K562 (cell line): ENCODE measurements around the gene TTC6. TPM values are rescaled to one million over a fixed set of nuclear protein-coding genes. Genes with fewer than 3 reads are reported as not detected.

ENCODE experiments used
- ATAC-seq: fragments of 200-7000 bp; cut with Tn5 transposase; 3 replicates; pipeline ENCODE4 v1.9.1; 2020; ENCODE audit warnings: moderate library complexity
- BruUV-seq: library from RNA; stranded (reverse); fragments of 400-500 nt; replicated peaks from 2 replicates; lab custom pipeline; 2021; lab: Mats Ljungman, UMichigan
- CTCF ChIA-PET: fragments of 300-600 bp; formaldehyde crosslinking; extraction: SDS; loops from one replicate; lab custom pipeline; 2021; ENCODE audit warnings: low intra/inter-chr PET ratio; lab: Yijun Ruan, JAX
- POLR2A ChIA-PET: fragments of 300-600, 350-650 bp; sonication (Branson Sonifier 250); formaldehyde crosslinking; extraction: SDS; loops from one replicate; lab custom pipeline; 2021; ENCODE audit warnings: antibody characterized with exemption, inconsistent platforms; lab: Yijun Ruan, JAX
- DNase-seq, 4 experiments: peaks; one replicate each; pipeline versions ENCODE4 v3.0.0 to v3.0.0-alpha.2; 2011 to 2018; ENCODE audit warnings: low spot score in 3 of 4, mixed read lengths in 3 of 4; ENCODE audit errors: extremely low read depth in 1 of 4
- FAIRE-seq: peaks from 2 replicates; lab custom pipeline; 2011; peaks lifted over from hg19 to GRCh38; lab: Jason Lieb, UNC
- H2AFZ ChIP-seq: 2 replicates; pipeline ENCODE4 v1.6.0; 2011; ENCODE audit warnings: low read depth, low read length, control low read depth, inconsistent platforms
- H3K27ac ChIP-seq: fragments of 200-600 bp; 3 replicates; pipeline ENCODE4 v1.8.0; 2011; ENCODE audit warnings: low read depth, mild to moderate bottlenecking, control low read depth, inconsistent platforms, low read length, moderate library complexity, mixed read lengths; ENCODE audit errors: extremely low read depth
- H3K27me3 ChIP-seq, 2 experiments: fragments of 300-600 bp in 1 of 2; 2 replicates in 1 of 2; 3 replicates in 1 of 2; pipeline versions ENCODE4 v1.6.0 to v1.8.0; 2011; ENCODE audit warnings: inconsistent platforms in 2 of 2, low read length in 2 of 2, mild to moderate bottlenecking in 1 of 2, mixed read lengths in 1 of 2, moderate library complexity in 1 of 2; ENCODE audit not compliant: control insufficient read depth in 2 of 2, insufficient read depth in 2 of 2
- H3K36me3 ChIP-seq: fragments of 300-600 bp; 3 replicates; pipeline ENCODE4 v1.8.0; 2011; ENCODE audit warnings: mild to moderate bottlenecking, low read length, inconsistent platforms; ENCODE audit not compliant: control insufficient read depth, insufficient read depth
- H3K4me1 ChIP-seq, 2 experiments: fragments of 200-600 bp in 1 of 2; replicated peaks in 1 of 2; 2 replicates in 1 of 2; 3 replicates in 1 of 2; pipeline versions ENCODE4 v1.5.1 to v1.8.0; 2011; ENCODE audit warnings: inconsistent platforms in 2 of 2, low read length in 2 of 2, mild to moderate bottlenecking in 1 of 2, mixed read lengths in 1 of 2, moderate library complexity in 1 of 2; ENCODE audit not compliant: control insufficient read depth in 2 of 2, insufficient read depth in 2 of 2
- H3K4me2 ChIP-seq: 2 replicates; pipeline ENCODE4 v1.6.1; 2011; ENCODE audit warnings: low read length, control low read depth, inconsistent platforms, mixed read lengths; ENCODE audit not compliant: insufficient read depth
- H3K4me3 ChIP-seq: fragments of 200-600 bp; sonication (generic), shearing (Covaris generic); 2 replicates; pipeline ENCODE4 v1.5.1; 2016; ENCODE audit warnings: control low read depth, inconsistent platforms
- H3K79me2 ChIP-seq: fragments of 200-600 bp; 3 replicates; pipeline ENCODE4 v1.8.0; 2011; ENCODE audit warnings: low read length, inconsistent platforms; ENCODE audit not compliant: control insufficient read depth, insufficient read depth
- H3K9ac ChIP-seq, 2 experiments: 2 replicates each; pipeline versions ENCODE4 v1.6.0 to v1.6.1; 2011; ENCODE audit warnings: low read depth in 2 of 2, low read length in 2 of 2, control low read depth in 1 of 2, inconsistent platforms in 1 of 2, mild to moderate bottlenecking in 1 of 2, mixed read lengths in 1 of 2; ENCODE audit not compliant: insufficient read depth in 1 of 2
- H3K9me1 ChIP-seq: one replicate; pipeline ENCODE4 v1.6.0; 2011; ENCODE audit warnings: inconsistent platforms, mild to moderate bottlenecking, low read length, moderate library complexity; ENCODE audit not compliant: control insufficient read depth, insufficient read depth
- H3K9me3 ChIP-seq: replicated peaks from 2 replicates; pipeline ENCODE4 v1.5.1; 2011; ENCODE audit warnings: low read depth, low read length, inconsistent platforms; ENCODE audit not compliant: control insufficient read depth, insufficient read depth
- H4K20me1 ChIP-seq: replicated peaks from 2 replicates; pipeline ENCODE4 v1.6.1; 2011; ENCODE audit warnings: low read length, inconsistent platforms, mixed read lengths; ENCODE audit not compliant: control insufficient read depth, insufficient read depth
- ASH1L ChIP-seq: fragments of 450-650 bp; IDR thresholded peaks from 2 replicates; pipeline ENCODE4 v1.6.1; 2018; ENCODE audit warnings: borderline replicate concordance, mild to moderate bottlenecking, low read depth; ENCODE audit not compliant: partially characterized antibody
- DIDO1 ChIP-seq: fragments of 450-650 bp; IDR thresholded peaks from 2 replicates; pipeline ENCODE4 v1.6.1; 2016; ENCODE audit warnings: low read depth, missing biosample characterization, missing genetic modification characterization
- FUS ChIP-seq: fragments of 200-400 bp; formaldehyde crosslinking; optimal IDR thresholded peaks from 2 replicates; pipeline ENCODE3; 2017; ENCODE audit warnings: low read depth, low read length
- HDAC1 ChIP-seq, 2 experiments: fragments of 450-650 bp; IDR thresholded peaks; 2 replicates each; pipeline ENCODE4 v1.6.1; 2016 to 2017; ENCODE audit warnings: inconsistent platforms in 1 of 2, mild to moderate bottlenecking in 1 of 2, moderate library complexity in 1 of 2
- JUN ChIP-seq, 2 experiments: sonication (generic) in 1 of 2; formaldehyde crosslinking in 1 of 2; IDR thresholded peaks; 2 replicates each; pipeline versions ENCODE4 v1.6.1 to v1.8.0; 2012 to 2022; ENCODE audit warnings: borderline replicate concordance in 2 of 2, mild to moderate bottlenecking in 2 of 2, improper control_type of control experiment in 1 of 2, low read depth in 1 of 2, low read length in 1 of 2, missing genetic modification reagents in 1 of 2
- POLR2A ChIP-seq: fragments of 450-650 bp; conservative IDR thresholded peaks from 2 replicates; pipeline ENCODE4 v1.6.1; 2016
- PRDM10 ChIP-seq: fragments of 450-650 bp; IDR thresholded peaks from 2 replicates; pipeline ENCODE4 v1.6.1; 2018; ENCODE audit not compliant: partially characterized antibody
- RFX1 ChIP-seq: fragments of 450-650 bp; IDR thresholded peaks from 2 replicates; pipeline ENCODE4 v1.6.1; 2016; ENCODE audit warnings: mild to moderate bottlenecking, moderate library complexity
- TAF1 ChIP-seq: IDR thresholded peaks from 2 replicates; pipeline ENCODE4 v1.6.1; 2011; ENCODE audit warnings: mild to moderate bottlenecking, low read length, moderate library complexity; ENCODE audit not compliant: insufficient read depth, control insufficient read depth, severe bottlenecking; ENCODE audit errors: extremely low read depth
- TBL1XR1 ChIP-seq, 2 experiments: IDR thresholded peaks; 2 replicates each; pipeline ENCODE4 v1.6.1; 2012; ENCODE audit warnings: improper control_type of control experiment in 2 of 2, low read length in 2 of 2, mild to moderate bottlenecking in 1 of 2
- ZBTB17 ChIP-seq: fragments of 450-650 bp; formaldehyde crosslinking; IDR thresholded peaks from 2 replicates; pipeline ENCODE4 v1.4.0; 2020; ENCODE audit warnings: mild to moderate bottlenecking
- ZNF134 ChIP-seq: fragments of 250-450 bp; sonication (Bioruptor Pico); conservative IDR thresholded peaks from 2 replicates; pipeline ENCODE4 v1.4.0; 2020
- ZNF175 ChIP-seq: fragments of 200-800 bp; sonication (Bioruptor generic); IDR thresholded peaks from 2 replicates; pipeline ENCODE4 v1.6.1; 2016; ENCODE audit warnings: low read depth, mild to moderate bottlenecking, missing genetic modification characterization, missing compliant biosample characterization
- ZNF24 ChIP-seq: fragments of 450-650 bp; IDR thresholded peaks from 2 replicates; pipeline ENCODE4 v1.6.1; 2016
- ZNF395 ChIP-seq: fragments of 200-800 bp; sonication (Bioruptor generic); IDR thresholded peaks from 2 replicates; pipeline ENCODE4 v1.6.1; 2017; ENCODE audit warnings: missing genetic modification characterization, missing compliant biosample characterization
- WGBS: fragments of 100-300 bp; shearing (Covaris generic); methylation state at CpG from one replicate; pipeline ENCODE4 v1.1.6; 2016; ENCODE audit warnings: low coverage, mixed read lengths; ENCODE audit not compliant: insufficient coverage; ENCODE audit errors: missing lambda C conversion rate; 5-methylcytosine and 5-hydroxymethylcytosine counted together
- in situ Hi-C: fragments of 300-500 bp; cut with MboI; formaldehyde crosslinking; loops from 4 replicates; pipeline ENCODE4 v1.15.0; 2018; ENCODE audit warnings: inconsistent platforms, mixed read lengths
- intact Hi-C: fragments of 100-400 bp; cut with micrococcal nuclease; formaldehyde crosslinking; loops from 2 replicates; pipeline ENCODE4 v1.14.2; 2022
- polyA plus RNA-seq, 8 experiments: library from polyadenylated mRNA; depleted of rRNA in 4 of 8; stranded (reverse) in 5 of 8; unstranded in 3 of 8; fragments of >200 nt; fragmentation: Nextera tagmentation in 2 of 8; fragmentation: Illumina TruSeq in 1 of 8; extraction: Ambion mirVana in 2 of 8; extraction: Trizol in 1 of 8; gene quantifications; 2 replicates each; pipeline versions ENCODE4 v1.2.1 to v1.2.3, GENCODE V29; 2011 to 2014; ENCODE audit warnings: inconsistent platforms in 1 of 8, missing spikeins in 1 of 8
- total RNA-seq, 7 experiments: library from RNA; depleted of rRNA in 6 of 7; stranded (reverse); fragments of >200 nt in 6 of 7; fragmentation: Illumina TruSeq in 2 of 7; extraction: Trizol in 2 of 7; gene quantifications; 2 replicates each; pipeline versions ENCODE4 v1.2.1 to v1.2.3, GENCODE V29; 2011 to 2021; ENCODE audit warnings: low replicate concordance in 1 of 7

The TTC6 gene
- total and polyA plus RNA-seq, 9 of the 15 experiments (the other 6 are each of a cell fraction or from before 2014, with no cell fraction given): 0.04 to 0.23 (median 0.08) TPM; not detected in 5

GRCh38 chr14:37637341-37637740 is 41.9 kb downstream of the TTC6 start:
- H4K20me1 ChIP-seq: no peaks in the 10 kb centered on the region
- no peak for DNase-seq

More at GRCh38 chr14:37637341-37637740, 41.9 kb downstream of the TTC6 start:
- ChIA-PET CTCF (no interaction called here), POLR2A (no interaction called here)
- Histone ChIP-seq H2AFZ (no peak overlapping the region), H3K79me2 (no peaks in the 10 kb centered on the region), H3K9me3 (no peaks in the 10 kb centered on the region), H3K4me1 (no peaks in the 10 kb centered on the region), H3K4me2 (no peak overlapping the region), H3K9me1 (no peaks in the 10 kb centered on the region), H3K27me3 (no peaks in the 10 kb centered on the region), H3K27ac (no peak overlapping the region), H3K4me3 (no peak overlapping the region), H3K9ac (no peak overlapping the region), H3K36me3 (no peaks in the 10 kb centered on the region)
- TF ChIP-seq TBL1XR1 (IDR thresholded peaks at IDR 0.05; ENCODE audit: low read length in 2 of 2) (no peak), ASH1L (no peak), DIDO1 (tag) (no peak), PRDM10 (no peak), POLR2A (no peak), FUS (no peak), JUN (IDR thresholded peaks at IDR 0.05; ENCODE audit: borderline replicate concordance, low read depth, low read length) (no peak), JUN (CRISPR knock-in tag; IDR thresholded peaks at IDR 0.05; ENCODE audit: borderline replicate concordance) (no peak), TAF1 (no peak), ZNF175 (CRISPR knock-in tag) (no peak), RFX1 (no peak), ZBTB17 (no peak), ZNF395 (CRISPR knock-in tag) (no peak), ZNF134 (no peak), ZNF24 (no peak), HDAC1 (IDR thresholded peaks at IDR 0.05) (no peak)
- intact Hi-C loops (no loop called here), in situ Hi-C loops (no loop called here)
- FAIRE-seq: no peak
- no peak for ATAC-seq
- no TSS peak for BruUV-seq
- WGBS: 0% methylated on average over 4 of the region's 4 CpGs
